Prostate gland (tissue), 2 donors: ENCODE data around the gene XXYLT1. TPM values are rescaled to one million over a fixed set of nuclear protein-coding genes. Genes with fewer than 3 reads are reported as not detected.

Source experiments
- DNase-seq: peaks from one replicate; pipeline ENCODE4 v3.0.0-alpha.2; 2019; ENCODE audit warnings: low spot score
- H3K27ac ChIP-seq, 2 donors: fragments of 200-600 bp; sonication (generic); 2 replicates each; pipeline ENCODE4 v1.5.1; 2017 to 2019
- H3K27me3 ChIP-seq: fragments of 200-600 bp; sonication (generic); replicated peaks from 2 replicates; pipeline ENCODE4 v1.5.1; 2019; ENCODE audit not compliant: insufficient read depth
- H3K36me3 ChIP-seq, 2 donors: fragments of 200-600 bp; sonication (generic); 1 replicate in 1 of 2; 2 replicates in 1 of 2; pipeline versions ENCODE4 v1.5.1 to v1.8.1; 2017 to 2019
- H3K4me1 ChIP-seq: fragments of 200-600 bp; sonication (generic); replicated peaks from 2 replicates; pipeline ENCODE4 v1.5.1; 2019
- H3K4me3 ChIP-seq, 2 donors: fragments of 200-600 bp; sonication (generic); 2 replicates each; pipeline ENCODE4 v1.5.1; 2017 to 2019
- H3K9me3 ChIP-seq: fragments of 200-600 bp; sonication (generic); 2 replicates; pipeline ENCODE4 v1.5.1; 2017
- POLR2A ChIP-seq: fragments of 450-650 bp; IDR thresholded peaks from one replicate; pipeline ENCODE4 v1.6.1; 2016; ENCODE audit warnings: antibody characterized with exemption, mild to moderate bottlenecking
- POLR2AphosphoS5 ChIP-seq: sonication (generic); formaldehyde crosslinking; IDR thresholded peaks from one replicate; pipeline ENCODE4 v1.6.1; 2017; ENCODE audit warnings: antibody characterized with exemption
- WGBS: methylation state at CpG from one replicate; pipeline ENCODE4 v1.1.5; 2018; 5-methylcytosine and 5-hydroxymethylcytosine counted together
- intact Hi-C: fragments of 100-400 bp; cut with DNase I; formaldehyde crosslinking; loops from one replicate; pipeline ENCODE4 v1.14.2; 2022
- total RNA-seq, 2 donors: library from RNA; depleted of rRNA; stranded (reverse); fragments of >200 nt; gene quantifications; one replicate each; pipeline ENCODE4 v1.1.0, GENCODE V29; 2016
- TF ChIP-seq, protein P1 (sequence below), 4 experiments: fragments of 200-600 bp in 2 of 4; fragments of 450-650 bp in 2 of 4; sonication (generic) in 2 of 4; IDR thresholded peaks; 1 replicate in 3 of 4; 2 replicates in 1 of 4; pipeline ENCODE4 v1.5.1; 2016 to 2019; ENCODE audit warnings: antibody characterized with exemption in 4 of 4, mild to moderate bottlenecking in 2 of 4, moderate library complexity in 2 of 4

XXYLT1 gene
- total RNA-seq, 2 donors from 2014 or later = 14.9 to 22.7 TPM

DNA sequence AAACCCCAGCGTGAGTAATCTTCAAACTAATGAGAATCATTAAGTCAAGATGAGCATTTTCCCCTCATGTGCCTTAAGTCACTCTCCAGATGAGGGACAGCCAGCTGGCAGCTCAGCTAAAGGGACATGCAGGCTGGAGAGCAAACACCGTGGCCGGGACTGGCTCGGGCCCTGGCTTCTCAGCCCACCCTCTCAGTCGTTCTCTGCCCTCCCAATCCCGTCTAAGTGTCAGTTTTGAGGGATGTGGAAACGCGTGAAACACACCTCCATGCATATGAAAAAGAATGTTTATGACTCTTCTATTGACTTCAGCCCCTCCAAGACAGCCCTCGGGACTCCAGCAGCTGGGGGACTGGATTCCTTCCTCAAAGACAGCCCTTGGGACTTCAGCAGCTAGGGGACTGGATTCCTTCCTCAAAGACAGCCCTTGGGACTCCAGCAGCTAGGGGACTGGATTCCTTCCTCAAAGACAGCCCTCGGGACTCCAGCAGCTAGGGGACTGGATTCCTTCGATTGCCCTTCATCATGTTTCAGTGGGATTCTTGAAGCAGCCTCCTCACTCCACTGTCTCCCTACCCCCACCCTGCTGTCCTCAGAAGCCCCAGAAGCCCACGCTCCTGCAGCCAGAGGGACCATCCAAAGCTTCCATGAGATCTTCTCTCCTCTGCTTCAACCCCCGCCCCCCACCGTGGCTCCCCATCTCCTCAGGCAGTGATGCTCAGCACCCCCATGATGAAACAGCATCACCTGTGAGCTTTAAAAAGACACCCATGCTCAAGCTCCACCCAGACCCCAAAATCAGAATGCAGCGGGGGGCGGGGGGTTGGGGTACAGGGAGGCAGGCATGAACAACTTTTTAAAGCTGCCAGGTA is 228.9 kb downstream of the XXYLT1 start:
- Histone ChIP-seq H3K4me3 (no peak overlapping the region), H3K27ac (no peak overlapping the region), H3K27me3 (no peaks in the 10 kb centered on the region), H3K36me3 (no peaks in the 10 kb centered on the region), H3K9me3 (no peaks in the 10 kb centered on the region), H3K4me1 (no peaks in the 10 kb centered on the region)
- WGBS = 80% methylated on average over 16 of the region's 16 CpGs
- no peak for DNase-seq
- TF ChIP-seq POLR2A = no peak
- TF ChIP-seq, protein P1, sequence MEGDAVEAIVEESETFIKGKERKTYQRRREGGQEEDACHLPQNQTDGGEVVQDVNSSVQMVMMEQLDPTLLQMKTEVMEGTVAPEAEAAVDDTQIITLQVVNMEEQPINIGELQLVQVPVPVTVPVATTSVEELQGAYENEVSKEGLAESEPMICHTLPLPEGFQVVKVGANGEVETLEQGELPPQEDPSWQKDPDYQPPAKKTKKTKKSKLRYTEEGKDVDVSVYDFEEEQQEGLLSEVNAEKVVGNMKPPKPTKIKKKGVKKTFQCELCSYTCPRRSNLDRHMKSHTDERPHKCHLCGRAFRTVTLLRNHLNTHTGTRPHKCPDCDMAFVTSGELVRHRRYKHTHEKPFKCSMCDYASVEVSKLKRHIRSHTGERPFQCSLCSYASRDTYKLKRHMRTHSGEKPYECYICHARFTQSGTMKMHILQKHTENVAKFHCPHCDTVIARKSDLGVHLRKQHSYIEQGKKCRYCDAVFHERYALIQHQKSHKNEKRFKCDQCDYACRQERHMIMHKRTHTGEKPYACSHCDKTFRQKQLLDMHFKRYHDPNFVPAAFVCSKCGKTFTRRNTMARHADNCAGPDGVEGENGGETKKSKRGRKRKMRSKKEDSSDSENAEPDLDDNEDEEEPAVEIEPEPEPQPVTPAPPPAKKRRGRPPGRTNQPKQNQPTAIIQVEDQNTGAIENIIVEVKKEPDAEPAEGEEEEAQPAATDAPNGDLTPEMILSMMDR (IDR thresholded peaks at IDR 0.05) = no peak
- intact Hi-C loops = no loop called here

DNA sequence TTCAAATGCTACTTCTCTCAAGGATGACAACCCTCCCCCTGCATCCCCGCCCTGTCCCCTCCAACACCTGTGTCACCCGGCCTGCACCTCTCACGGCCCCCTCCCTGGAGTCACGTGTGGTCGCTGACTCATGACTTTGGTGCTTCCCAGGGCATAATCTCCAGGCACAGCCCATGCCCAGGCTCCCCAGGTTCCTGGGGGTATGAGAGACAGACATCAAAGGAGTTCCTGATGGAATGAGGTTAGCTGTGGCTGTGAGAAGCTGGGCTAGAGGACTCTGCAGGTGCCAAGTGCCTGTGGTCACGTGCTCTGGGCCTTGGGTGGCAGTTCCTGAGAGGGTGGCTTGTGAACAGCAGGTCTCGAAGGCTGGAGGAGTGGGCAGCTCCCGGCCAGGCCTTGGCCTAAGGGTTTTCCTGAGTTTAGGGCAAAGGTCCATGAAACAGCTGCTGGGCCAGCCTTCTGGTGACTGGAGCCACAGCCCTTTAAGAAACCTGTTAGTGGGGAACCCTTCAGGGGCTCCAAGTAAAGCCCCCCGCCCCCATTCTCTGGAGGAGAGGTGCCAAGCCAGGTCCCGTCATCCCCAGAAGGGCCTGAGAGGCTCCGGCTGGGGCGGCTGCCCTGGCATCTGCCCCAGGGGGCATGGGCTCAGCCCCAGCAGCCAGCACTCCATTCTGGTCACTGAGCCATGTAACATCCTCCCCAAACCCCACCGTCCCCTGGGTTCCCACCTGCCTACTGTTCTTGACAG is 230.0 kb downstream of the XXYLT1 start:
- Histone ChIP-seq H3K4me3 (no peak overlapping the region), H3K36me3 (no peaks in the 10 kb centered on the region), H3K9me3 (no peaks in the 10 kb centered on the region), H3K4me1 (no peaks in the 10 kb centered on the region), H3K27me3 (no peaks in the 10 kb centered on the region), H3K27ac (no peak overlapping the region)
- 75% methylated on average over 13 of the region's 13 CpGs for WGBS
- TF ChIP-seq, protein P1 (IDR thresholded peaks at IDR 0.05) = no peak
- no peak for TF ChIP-seq POLR2A
- no peak for TF ChIP-seq POLR2AphosphoS5
- no peak for DNase-seq
- intact Hi-C loops = no loop called here

DNA sequence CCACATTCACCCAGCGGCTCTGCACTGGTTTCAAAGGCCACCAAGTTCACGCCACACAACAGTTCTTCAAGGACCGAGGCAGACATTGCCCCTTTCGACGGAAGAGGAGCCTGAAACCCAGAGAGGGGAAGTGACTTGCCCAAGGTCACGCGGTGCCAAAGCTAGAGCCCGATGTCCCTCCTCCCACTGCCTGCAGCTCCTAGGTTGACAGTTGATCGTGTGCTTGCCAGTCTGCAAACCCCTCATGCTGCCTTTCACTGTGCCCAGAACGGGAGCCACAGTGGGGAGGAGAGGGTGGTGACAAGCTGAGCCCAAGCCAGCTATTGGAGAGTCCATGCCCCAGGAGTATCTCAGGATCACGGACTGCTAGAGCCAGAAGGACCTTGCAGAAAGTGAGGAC is 230.9 kb downstream of the XXYLT1 start:
- H3K36me3 ChIP-seq = no peaks in the 10 kb centered on the region
- intact Hi-C loops = no loop called here
- no peak overlapping the region for H3K4me3 ChIP-seq
- WGBS = 92% methylated on average over 11 of the region's 11 CpGs
- H3K4me1 ChIP-seq = no peaks in the 10 kb centered on the region
- no peak overlapping the region for H3K27ac ChIP-seq
- DNase-seq = no peak
- H3K27me3 ChIP-seq = no peaks in the 10 kb centered on the region
- TF ChIP-seq, protein P1 (IDR thresholded peaks at IDR 0.05) = no peak
- TF ChIP-seq POLR2AphosphoS5 (no peak), POLR2A (no peak)
- no peaks in the 10 kb centered on the region for H3K9me3 ChIP-seq

DNA sequence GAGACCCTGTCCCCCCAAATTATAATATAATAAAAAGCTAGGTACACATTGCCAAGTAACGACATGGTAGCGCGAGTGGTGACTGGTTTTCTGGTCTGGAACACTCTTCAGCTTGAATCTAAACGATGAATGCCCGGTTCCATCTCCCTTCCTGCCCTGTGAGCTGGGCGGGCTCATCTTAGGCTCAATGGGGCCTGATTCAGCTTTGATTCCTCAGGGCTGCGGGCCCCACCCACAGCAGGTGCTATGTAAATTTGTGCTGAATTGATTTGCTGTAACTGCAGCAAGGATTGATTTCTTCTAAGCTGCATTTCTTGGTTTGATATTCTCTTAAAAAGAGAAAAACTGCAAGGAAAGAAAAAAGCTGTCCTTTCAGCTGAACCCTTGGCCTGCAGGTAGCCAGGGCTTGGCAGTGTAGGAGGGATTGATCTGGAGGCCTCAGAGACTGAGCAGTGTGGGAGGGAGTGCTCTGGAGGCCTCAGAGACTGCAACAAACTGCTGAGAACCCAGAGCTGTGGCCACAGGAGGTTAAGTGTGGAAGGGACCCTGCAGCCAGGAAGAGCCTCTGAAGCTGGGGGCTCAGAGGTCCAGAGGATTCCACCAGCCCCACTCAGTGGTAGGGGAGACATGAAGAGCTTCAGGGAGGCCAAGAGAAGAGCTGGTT is 231.6 kb downstream of the XXYLT1 start:
- intact Hi-C loops = no loop called here
- H3K9me3 ChIP-seq = no peaks in the 10 kb centered on the region
- H3K27ac ChIP-seq = no peak overlapping the region
- H3K36me3 ChIP-seq = no peaks in the 10 kb centered on the region
- H3K27me3 ChIP-seq = no peaks in the 10 kb centered on the region
- no peak overlapping the region for H3K4me3 ChIP-seq
- WGBS = 74% methylated on average over 7 of the region's 7 CpGs
- no peak for DNase-seq
- no peaks in the 10 kb centered on the region for H3K4me1 ChIP-seq
- TF ChIP-seq, protein P1 (IDR thresholded peaks at IDR 0.05) = no peak
- TF ChIP-seq POLR2A = no peak
- no peak for TF ChIP-seq POLR2AphosphoS5
